ENCODE results near the gene RAB20. TPM values are rescaled to one million over a fixed set of nuclear protein-coding genes. Genes with fewer than 3 reads are reported as not detected.
"Not testable (repeated sequence)": the region's sequence is repeated elsewhere in the genome, so short reads cannot be mapped to it uniquely, and the experiment has no call there.

RAB20 gene
- total RNA-seq (1 to 10 TPM; 2.2 to 2.9 TPM), polyA plus RNA-seq (1 to 10 TPM; 2.4 to 4.5 (median 3.3) TPM), total RNA-seq (0.49 to 2.0 (median 1.9) reads per million in 6 experiments)

GRCh38 chr13:110561344-110562035 is at the start of gene RAB20:
RAB20 (minus strand) TSS chr13:110561722; CDS start chr13:110561519, 203 bp downstream.
- Mint-ChIP-seq H3K4me1 (peaks cover 23 to 37% (median 27%) of the 10 kb centered on the region in 4 donors), H3K9me3 (peaks cover 0 to 5% (median 0%) of the 10 kb centered on the region in 9 donors), H3K27ac (peak within 1 kb of the TSS; percentile 54 to 95 (median 90)), H3K36me3 (peaks cover 0 to 5% (median 5%) of the 10 kb centered on the region in 3 donors), H3K4me3 (peak within 1 kb of the TSS; percentile 89 to 100 (median 99)), H3K27me3 (peaks cover 0 to 5% (median 2%) of the 10 kb centered on the region in 5 donors)
- ATAC-seq (peak; percentile 59 to 74), DNase-seq (peak; percentile 12 to 68 (median 46))
- POLR2A ChIA-PET, result interaction anchor here (0.7 to 1.3 kb wide), 2 partner anchors 151 to 154 kb away, joined by 3 to 6 read pairs; no protein-coding TSS in a partner anchor

DNA sequence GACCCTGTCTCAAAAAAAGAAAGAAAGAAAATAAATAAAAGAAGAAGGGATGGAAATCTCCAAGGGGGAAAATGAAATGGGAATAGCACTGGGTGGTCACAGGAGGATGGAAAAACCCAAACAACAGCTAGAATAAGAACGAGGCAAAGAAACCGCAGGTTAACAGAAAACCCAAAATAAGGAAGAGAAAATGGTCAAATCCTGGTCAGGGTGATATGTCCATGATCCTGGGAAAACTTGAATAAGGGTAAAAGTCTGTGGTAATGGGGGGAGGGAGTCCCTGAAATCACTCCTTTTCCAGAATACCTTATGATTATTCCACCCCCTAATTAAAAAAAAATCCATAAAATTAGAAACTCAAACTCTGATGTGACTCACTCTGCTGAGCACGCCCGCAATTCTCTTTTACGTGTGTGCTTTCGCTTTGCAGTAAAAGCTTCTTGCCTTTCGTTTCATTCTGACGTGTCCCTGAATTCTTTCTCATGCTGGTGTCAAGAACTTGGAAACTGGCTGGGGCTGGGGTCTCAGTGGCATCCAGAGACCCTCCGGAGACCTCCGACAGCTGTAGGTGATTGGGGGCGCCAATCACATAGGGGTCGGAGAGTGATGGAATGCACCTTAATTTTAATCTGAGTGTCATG is 49.6 kb upstream of the RAB20 start:
- Mint-ChIP-seq H3K36me3 (peaks cover 0 to 4% (median 2%) of the 10 kb centered on the region in 3 donors), H3K4me3 (peak overlapping the region in 2 of 10 donors; percentile 7 to 63), H3K9me3 (peaks cover 0 to 4% (median 0%) of the 10 kb centered on the region in 9 donors), H3K27ac (no peak overlapping the region), H3K4me1 (peaks cover 2 to 7% (median 5%) of the 10 kb centered on the region in 4 donors), H3K27me3 (peaks cover 0 to 5% (median 0%) of the 10 kb centered on the region in 5 donors)
- ATAC-seq (no peak), DNase-seq (no peak)
- POLR2A ChIA-PET, result no interaction called here

DNA sequence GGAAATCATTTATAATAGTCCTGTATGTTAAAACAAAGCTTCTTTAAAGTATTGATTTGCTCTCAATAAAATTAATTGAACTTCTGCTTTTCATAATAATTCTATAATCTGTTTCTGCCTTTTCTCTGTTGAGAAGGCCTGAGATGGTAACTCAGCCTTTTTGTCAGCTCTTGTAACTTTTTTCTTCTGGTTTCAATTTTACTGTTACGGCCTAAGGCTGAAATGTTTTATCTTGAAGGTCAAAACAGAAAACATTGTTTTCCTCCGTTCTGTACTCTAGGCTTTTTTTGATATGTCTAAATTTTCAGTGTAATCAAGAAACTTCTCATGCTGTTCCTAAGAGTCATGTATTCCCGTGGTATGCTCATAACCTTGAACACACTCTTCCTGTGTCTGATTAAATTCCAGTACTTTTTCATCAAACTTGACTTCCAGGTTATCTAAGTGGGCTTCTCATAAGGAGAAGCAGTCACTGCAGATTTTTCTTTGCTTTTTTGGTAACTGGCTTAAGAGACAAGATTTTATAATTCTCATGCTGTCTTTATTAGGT is 46.2 kb upstream of the RAB20 start:
- Mint-ChIP-seq H3K27ac (no peak overlapping the region), H3K9me3 (peaks cover 0 to 2% (median 0%) of the 10 kb centered on the region in 9 donors), H3K36me3 (peaks cover 0 to 5% (median 0%) of the 10 kb centered on the region in 3 donors), H3K4me1 (no peaks in the 10 kb centered on the region), H3K27me3 (peaks cover 4 to 12% (median 5%) of the 10 kb centered on the region in 5 donors), H3K4me3 (no peak overlapping the region)
- POLR2A ChIA-PET, result no interaction called here
- DNase-seq, result no peak
- ATAC-seq, result no peak

DNA sequence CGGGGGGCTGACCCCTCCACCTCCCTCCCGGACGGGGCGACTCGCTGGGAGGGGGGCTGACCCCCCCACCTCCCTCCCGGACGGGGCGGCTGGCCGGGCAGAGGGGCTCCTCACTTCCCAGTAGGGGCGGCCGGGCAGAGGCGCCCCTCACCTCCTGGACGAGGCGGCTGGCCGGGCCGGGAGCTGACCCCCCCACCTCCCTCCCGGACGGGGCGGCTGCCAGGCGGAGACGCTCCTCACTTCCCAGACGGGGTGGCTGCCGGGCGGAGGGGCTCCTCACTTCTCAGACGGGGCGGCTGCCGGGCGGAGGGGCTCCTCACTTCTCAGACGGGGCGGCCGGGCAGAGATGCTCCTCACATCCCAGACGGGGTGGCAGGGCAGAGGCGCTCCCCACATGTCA is 44.8 kb upstream of the RAB20 start:
- H3K4me1 Mint-ChIP-seq, H3K4me3 Mint-ChIP-seq, DNase-seq, H3K36me3 Mint-ChIP-seq, POLR2A ChIA-PET, H3K27ac Mint-ChIP-seq, ATAC-seq, H3K9me3 Mint-ChIP-seq: not testable (repeated sequence)
- peaks cover 3 to 18% (median 8%) of the 10 kb centered on the region in 5 donors for H3K27me3 Mint-ChIP-seq

GRCh38 chr13:110605132-110605531 is 43.6 kb upstream of the RAB20 start:
- Mint-ChIP-seq H3K36me3 (peaks cover 0 to 5% (median 0%) of the 10 kb centered on the region in 3 donors), H3K9me3 (peaks cover 0 to 2% (median 0%) of the 10 kb centered on the region in 9 donors), H3K27me3 (peaks cover 4 to 18% (median 8%) of the 10 kb centered on the region in 5 donors), H3K27ac (no peak overlapping the region), H3K4me3 (no peak overlapping the region), H3K4me1 (no peaks in the 10 kb centered on the region)
- POLR2A ChIA-PET, result no interaction called here
- ATAC-seq (no peak), DNase-seq (no peak)

DNA sequence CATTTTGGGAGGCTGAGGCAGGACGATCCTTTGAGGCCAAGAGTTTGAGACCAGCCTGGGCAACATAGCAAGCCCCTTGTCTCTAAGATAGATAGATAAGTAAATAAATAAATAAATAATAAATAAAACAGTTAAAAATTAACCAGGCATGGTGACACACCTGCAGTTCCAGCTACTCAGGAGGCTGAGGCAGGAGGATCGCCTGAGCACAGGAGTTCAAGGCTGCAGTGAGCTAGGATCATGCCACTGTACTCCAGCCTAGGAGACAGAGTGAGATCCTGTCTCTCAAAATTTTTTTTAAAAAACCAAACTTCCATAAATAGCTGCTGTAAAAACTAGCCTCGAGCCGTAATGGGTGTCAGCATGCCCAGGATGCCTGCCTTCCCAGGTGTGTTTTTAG is 39.5 kb upstream of the RAB20 start:
- Mint-ChIP-seq H3K4me1 (no peaks in the 10 kb centered on the region), H3K9me3 (no peaks in the 10 kb centered on the region), H3K4me3 (no peak overlapping the region), H3K27me3 (peaks cover 4 to 18% (median 8%) of the 10 kb centered on the region in 5 donors), H3K36me3 (peaks cover 0 to 5% (median 0%) of the 10 kb centered on the region in 3 donors), H3K27ac (no peak overlapping the region)
- DNase-seq (no peak), ATAC-seq (no peak)
- POLR2A ChIA-PET, result interaction anchor here (0.7 kb wide), 1 partner anchor 133 kb away, joined by 3 read pairs; no protein-coding TSS in a partner anchor

DNA sequence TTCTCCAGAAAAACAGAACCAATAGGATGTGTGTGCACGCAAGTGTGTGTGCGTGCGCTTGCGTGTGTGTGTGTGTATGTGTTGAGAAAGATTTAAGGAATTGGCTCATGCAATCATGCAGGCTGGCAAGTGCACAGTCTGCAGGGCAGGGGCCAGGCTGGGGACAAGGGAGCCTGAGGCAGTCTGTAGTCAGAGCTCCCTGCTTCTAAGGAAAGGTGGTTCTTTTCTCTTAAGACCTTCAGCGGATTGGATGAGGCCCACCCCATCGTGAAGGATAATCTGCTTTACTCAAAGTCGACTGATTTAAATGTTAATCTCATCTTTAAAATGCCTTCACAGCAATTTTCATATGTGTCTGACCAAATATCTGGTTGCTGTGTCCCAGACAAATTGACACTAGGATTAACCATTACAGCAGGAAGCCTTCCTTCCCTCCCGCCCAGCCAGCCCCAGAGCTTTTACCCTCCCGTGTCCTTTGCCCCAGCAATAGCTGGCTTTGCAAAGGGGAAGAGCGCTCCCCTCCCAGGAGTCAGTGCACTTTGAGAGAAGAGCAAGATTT is 38.8 kb upstream of the RAB20 start:
- H3K27me3 Mint-ChIP-seq, result peaks cover 4 to 18% (median 8%) of the 10 kb centered on the region in 5 donors
- H3K4me3 Mint-ChIP-seq, result no peak overlapping the region
- ATAC-seq (no peak), DNase-seq (no peak)
- peaks cover 0 to 5% (median 0%) of the 10 kb centered on the region in 3 donors for H3K36me3 Mint-ChIP-seq
- no peaks in the 10 kb centered on the region for H3K4me1 Mint-ChIP-seq
- H3K9me3 Mint-ChIP-seq, result no peaks in the 10 kb centered on the region
- no peak overlapping the region for H3K27ac Mint-ChIP-seq
- POLR2A ChIA-PET, result no interaction called here

GRCh38 chr13:110597041-110597689 is 35.6 kb upstream of the RAB20 start:
- H3K36me3 Mint-ChIP-seq, result no peaks in the 10 kb centered on the region
- ATAC-seq (no peak), DNase-seq (no peak)
- POLR2A ChIA-PET, result no interaction called here
- H3K27me3 Mint-ChIP-seq, result peaks cover under 1 to 5% (median 3%) of the 10 kb centered on the region in 5 donors
- no peaks in the 10 kb centered on the region for H3K9me3 Mint-ChIP-seq
- H3K4me3 Mint-ChIP-seq, result no peak overlapping the region
- H3K4me1 Mint-ChIP-seq, result no peaks in the 10 kb centered on the region
- no peak overlapping the region for H3K27ac Mint-ChIP-seq

DNA sequence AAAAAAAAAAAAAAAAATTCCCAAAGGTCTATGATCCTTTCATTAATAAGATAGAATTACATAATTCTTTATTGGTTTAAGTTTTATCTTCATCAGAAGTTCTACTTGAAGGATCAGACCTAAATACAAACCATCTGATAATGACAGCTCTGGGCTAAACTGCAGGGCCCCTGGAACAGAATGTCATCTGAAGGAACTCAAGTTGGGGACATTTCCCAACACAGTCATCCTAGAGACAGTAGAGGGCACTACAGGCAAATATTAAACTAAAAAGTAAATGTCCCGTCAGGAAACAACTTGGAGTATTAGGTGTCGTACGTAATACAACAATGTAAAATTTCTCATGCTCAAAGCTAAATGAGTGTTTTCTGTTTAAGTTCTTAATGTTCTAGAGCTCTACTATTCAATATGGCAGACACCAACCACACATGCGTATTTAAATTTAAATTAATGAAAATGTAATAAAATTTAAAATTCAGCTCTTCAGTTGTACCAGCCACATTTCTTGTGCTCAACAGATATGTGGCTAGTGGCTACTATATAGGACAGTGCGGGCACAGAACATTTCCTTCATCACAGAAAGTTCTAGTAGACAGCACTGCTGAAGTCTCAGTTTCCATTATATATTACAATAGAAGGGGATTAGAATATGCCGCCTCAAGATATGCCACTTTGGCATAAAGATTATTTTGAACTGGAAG is 32.1 kb upstream of the RAB20 start:
- peak in 4 of 10 donors; percentile 2 to 42 (median 26) for DNase-seq
- POLR2A ChIA-PET, result interaction anchor here (0.7 kb wide), 1 partner anchor 46 kb away, joined by 4 read pairs; no protein-coding TSS in a partner anchor
- Mint-ChIP-seq H3K36me3 (no peaks in the 10 kb centered on the region), H3K4me1 (no peaks in the 10 kb centered on the region), H3K9me3 (no peaks in the 10 kb centered on the region), H3K27me3 (peaks cover 0 to 5% (median 1%) of the 10 kb centered on the region in 5 donors), H3K27ac (no peak overlapping the region), H3K4me3 (no peak overlapping the region)
- ATAC-seq, result peak; percentile 67 to 72

- H3K4me3 Mint-ChIP-seq, result no peak overlapping the region
- peaks cover 0 to 5% (median 1%) of the 10 kb centered on the region in 5 donors for H3K27me3 Mint-ChIP-seq
- DNase-seq, result no peak
- POLR2A ChIA-PET, result interaction anchor here (0.7 kb wide), 1 partner anchor 47 kb away, joined by 4 read pairs; no protein-coding TSS in a partner anchor
- peak overlapping the region in 1 of 10 donors; percentile 55 for H3K27ac Mint-ChIP-seq
- no peaks in the 10 kb centered on the region for H3K36me3 Mint-ChIP-seq
- no peaks in the 10 kb centered on the region for H3K4me1 Mint-ChIP-seq
- no peaks in the 10 kb centered on the region for H3K9me3 Mint-ChIP-seq
- no peak for ATAC-seq
Observed at GRCh38 chr13:110592665-110593064, 31.1 kb upstream of the RAB20 start.

DNA sequence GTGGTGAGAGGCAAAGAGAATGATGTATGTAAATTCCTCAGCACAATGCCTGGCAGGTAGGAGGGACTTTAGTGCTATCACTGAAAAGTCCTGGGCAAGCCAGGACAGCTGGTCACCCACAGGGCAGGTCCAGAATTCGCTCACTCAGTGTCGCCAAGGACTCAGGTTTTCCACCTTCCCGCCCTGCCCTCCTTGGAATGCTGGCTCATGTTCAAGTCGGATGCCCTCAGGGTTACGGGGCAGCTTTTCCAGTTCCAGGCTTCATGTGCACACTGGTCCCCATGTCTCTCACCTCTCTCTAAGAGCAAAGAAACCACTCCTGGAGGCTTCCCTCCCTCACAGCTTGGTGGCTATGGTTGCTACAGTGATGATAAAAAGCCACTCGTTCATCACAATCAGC is 29.1 kb upstream of the RAB20 start:
- no peak overlapping the region for H3K27ac Mint-ChIP-seq
- peaks cover 2 to 11% (median 5%) of the 10 kb centered on the region in 5 donors for H3K27me3 Mint-ChIP-seq
- ATAC-seq, result no peak
- DNase-seq, result no peak
- no peak overlapping the region for H3K4me3 Mint-ChIP-seq
- H3K9me3 Mint-ChIP-seq, result no peaks in the 10 kb centered on the region
- no peaks in the 10 kb centered on the region for H3K4me1 Mint-ChIP-seq
- no peaks in the 10 kb centered on the region for H3K36me3 Mint-ChIP-seq
- POLR2A ChIA-PET, result no interaction called here

Data from naive thymus-derived CD8-positive, alpha-beta T cell (primary cell).